Activated CD4-positive, alpha-beta T cell treated with anti-CD3 and anti-CD28 coated beads, Interleukin-2, amount 10 ng/mL, durations not matched to agents 24 days and 14 days (primary cell): ENCODE data around the gene HASPIN. TPM values are rescaled to one million over a fixed set of nuclear protein-coding genes. Genes with fewer than 3 reads are reported as not detected.

Source experiments
- DNase-seq: peaks from one replicate; pipeline ENCODE4 v3.0.0; 2022
- H3K27ac Mint-ChIP-seq: one replicate; pipeline ENCODE4 v1.8.0; 2022; ENCODE audit warnings: mild to moderate bottlenecking, mixed read lengths
- H3K27me3 Mint-ChIP-seq: one replicate; pipeline ENCODE4 v1.8.0; 2022; ENCODE audit warnings: mixed read lengths
- H3K36me3 Mint-ChIP-seq: one replicate; pipeline ENCODE4 v1.8.0; 2022; ENCODE audit warnings: low read depth, mild to moderate bottlenecking, mixed read lengths
- H3K4me1 Mint-ChIP-seq: one replicate; pipeline ENCODE4 v1.8.0; 2021; ENCODE audit warnings: mixed read lengths
- H3K4me3 Mint-ChIP-seq: one replicate; pipeline ENCODE4 v1.8.0; 2022; ENCODE audit warnings: mild to moderate bottlenecking, moderate library complexity, mixed read lengths
- H3K9me3 Mint-ChIP-seq: one replicate; pipeline ENCODE4 v1.8.0; 2021; ENCODE audit warnings: mixed read lengths
- intact Hi-C: fragments of 100-400 bp; cut with micrococcal nuclease; formaldehyde crosslinking; loops from one replicate; pipeline ENCODE4 v1.15.1; 2023
- total RNA-seq: library from RNA; stranded (reverse); gene quantifications from 2 replicates; pipeline ENCODE4 v1.2.3, GENCODE V29; 2022

HASPIN gene
- total RNA-seq, 1 donor from 2014 or later, result 25.1 TPM

- peaks cover 8% of the 10 kb centered on the region for H3K36me3 Mint-ChIP-seq
- DNase-seq, result no peak
- no peak overlapping the region for H3K27ac Mint-ChIP-seq
- H3K9me3 Mint-ChIP-seq, result no peaks in the 10 kb centered on the region
- intact Hi-C loops, result no loop called here
- no peak overlapping the region for H3K4me3 Mint-ChIP-seq
- H3K27me3 Mint-ChIP-seq, result peaks cover 2% of the 10 kb centered on the region
- peaks cover 41% of the 10 kb centered on the region for H3K4me1 Mint-ChIP-seq
These were observed 46.8 kb downstream of the HASPIN start for GRCh38 chr17:3770466-3770865.

GRCh38 chr17:3771140-3771539 lies 47.4 kb downstream of the HASPIN start:
- Mint-ChIP-seq H3K27me3 (no peaks in the 10 kb centered on the region), H3K36me3 (peaks cover 6% of the 10 kb centered on the region), H3K27ac (no peak overlapping the region), H3K4me1 (peaks cover 34% of the 10 kb centered on the region), H3K4me3 (no peak overlapping the region), H3K9me3 (no peaks in the 10 kb centered on the region)
- no peak for DNase-seq
- intact Hi-C loops, result no loop called here

GRCh38 chr17:3772764-3773163 lies 49.1 kb downstream of the HASPIN start:
- Mint-ChIP-seq H3K36me3 (peaks cover 2% of the 10 kb centered on the region), H3K27ac (no peak overlapping the region), H3K27me3 (no peaks in the 10 kb centered on the region), H3K4me1 (peaks cover 25% of the 10 kb centered on the region), H3K4me3 (no peak overlapping the region), H3K9me3 (no peaks in the 10 kb centered on the region)
- no peak for DNase-seq
- intact Hi-C loops, result no loop called here

GRCh38 chr17:3773511-3773910 lies 49.8 kb downstream of the HASPIN start:
- Mint-ChIP-seq H3K4me3 (no peak overlapping the region), H3K4me1 (peaks cover 22% of the 10 kb centered on the region), H3K27me3 (no peaks in the 10 kb centered on the region), H3K27ac (no peak overlapping the region), H3K36me3 (peaks cover 2% of the 10 kb centered on the region), H3K9me3 (no peaks in the 10 kb centered on the region)
- no peak for DNase-seq
- intact Hi-C loops, result no loop called here

- no peak for DNase-seq
- H3K4me1 Mint-ChIP-seq, result peaks cover 19% of the 10 kb centered on the region
- H3K36me3 Mint-ChIP-seq, result no peaks in the 10 kb centered on the region
- no peaks in the 10 kb centered on the region for H3K9me3 Mint-ChIP-seq
- peaks cover 2% of the 10 kb centered on the region for H3K27me3 Mint-ChIP-seq
- no peak overlapping the region for H3K4me3 Mint-ChIP-seq
- intact Hi-C loops, result no loop called here
- no peak overlapping the region for H3K27ac Mint-ChIP-seq
These were observed 50.3 kb downstream of the HASPIN start for GRCh38 chr17:3773966-3774365.

Other genes with a start within 250 kb of the HASPIN start
- not detected in 2 replicates for gene ASPA, start 247.9 kb upstream of the HASPIN start, total RNA-seq
- 0.16 and 0.31 TPM in 2 replicates for gene TRPV3, start 166.1 kb upstream of the HASPIN start, total RNA-seq
- 6.1 and 8.2 TPM in 2 replicates for gene TRPV1, start 114.5 kb upstream of the HASPIN start, total RNA-seq
- 20.6 and 21.2 TPM in 2 replicates for gene SHPK, start 87.7 kb upstream of the HASPIN start, total RNA-seq
- gene CTNS, start 87.1 kb upstream of the HASPIN start, total RNA-seq, result 46.7 and 48.1 TPM in 2 replicates
- 28.7 and 29.0 TPM in 2 replicates for gene TAX1BP3, start 55.3 kb upstream of the HASPIN start, total RNA-seq
- gene EMC6, start 55.1 kb upstream of the HASPIN start, total RNA-seq, result 69.4 and 70.5 TPM in 2 replicates
- 92.3 and 92.8 TPM in 2 replicates for gene P2RX5, start 27.7 kb upstream of the HASPIN start, total RNA-seq
- 31.1 and 33.9 TPM in 2 replicates for gene ITGAE, start 77.3 kb downstream of the HASPIN start, total RNA-seq
- 45.9 and 52.1 TPM in 2 replicates for gene NCBP3, start 122.3 kb downstream of the HASPIN start, total RNA-seq
- gene CAMKK1, start 169.2 kb downstream of the HASPIN start, total RNA-seq, result 8.6 and 9.2 TPM in 2 replicates
- gene P2RX1, start 192.6 kb downstream of the HASPIN start, total RNA-seq, result 0.47 and 0.78 TPM in 2 replicates
- 107 and 110 TPM in 2 replicates for gene ATP2A3, start 240.5 kb downstream of the HASPIN start, total RNA-seq